NK-92 (cell line): ENCODE results near the gene RAB6C.
"Not testable (repeated sequence)": the region's sequence is repeated elsewhere in the genome, so short reads cannot be mapped to it uniquely, and the experiment has no call there.

Source experiments
- DNase-seq: peaks from one replicate; lab custom pipeline; 2025; ENCODE audit not compliant: unreplicated experiment; lab: John Stamatoyannopoulos, UW

Gene RAB6C

GRCh38 chr2:129979629-129980155, at the start of gene RAB6C:
Gene RAB6C (plus strand): TSS chr2:129979666. CDS start chr2:129980116, 450 bp downstream.
- DNase-seq: not testable (repeated sequence)

DNA sequence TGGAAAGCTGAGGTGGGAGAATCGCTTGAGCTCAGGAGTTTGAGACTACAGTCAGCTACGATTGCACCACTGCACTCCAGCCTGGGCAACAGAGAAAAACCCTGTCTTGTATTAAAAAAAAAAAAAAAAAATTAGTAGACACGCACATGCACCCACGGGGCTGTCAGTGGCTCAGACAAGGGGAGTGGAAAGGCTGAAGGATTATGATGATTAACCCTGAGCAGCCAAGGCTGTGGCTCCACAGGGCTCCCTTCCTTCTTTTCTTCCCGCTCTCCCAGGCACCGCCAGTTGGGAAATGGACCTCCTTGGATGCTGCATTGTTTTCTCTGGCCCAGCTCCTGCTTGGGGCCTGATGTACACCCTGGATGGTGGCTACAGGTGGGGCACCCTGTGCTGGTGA, 49.0 kb upstream of the RAB6C start:
- no peak for DNase-seq

- not testable (repeated sequence) for DNase-seq
Measured at GRCh38 chr2:129933387-129933786, 46.1 kb upstream of the RAB6C start.

GRCh38 chr2:129934044-129934822, 45.2 kb upstream of the RAB6C start:
- no peak for DNase-seq

GRCh38 chr2:129935118-129935517, 44.3 kb upstream of the RAB6C start:
- no peak for DNase-seq

GRCh38 chr2:129936334-129936934, 43.0 kb upstream of the RAB6C start:
- DNase-seq: no peak

- not testable (repeated sequence) for DNase-seq
Measured at GRCh38 chr2:129938850-129939471, 40.5 kb upstream of the RAB6C start.

GRCh38 chr2:129943456-129943855, 36.0 kb upstream of the RAB6C start:
- DNase-seq: not testable (repeated sequence)

- DNase-seq: no peak
Measured at GRCh38 chr2:129945557-129945956, 33.9 kb upstream of the RAB6C start.

- not testable (repeated sequence) for DNase-seq
Measured at GRCh38 chr2:129947712-129948111, 31.8 kb upstream of the RAB6C start.

DNA sequence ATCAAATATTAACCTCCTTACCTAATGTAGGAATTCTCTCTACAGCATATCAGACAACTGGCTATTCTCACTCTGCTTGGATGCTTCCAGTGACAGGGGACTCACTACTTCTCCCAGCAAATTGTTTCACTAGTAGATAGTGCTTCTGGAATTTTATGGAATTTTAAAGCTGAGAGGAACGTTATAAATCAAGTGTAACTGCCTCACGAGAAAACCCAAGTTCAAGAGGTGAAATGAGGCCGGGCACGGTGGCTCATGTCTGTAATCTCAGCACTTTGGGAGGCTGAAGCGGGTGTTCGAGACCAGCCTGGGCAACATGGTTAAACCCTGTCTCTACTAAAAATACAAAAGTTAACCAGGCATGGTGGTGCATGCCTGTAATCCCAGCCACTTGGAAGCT, 23.3 kb upstream of the RAB6C start:
- DNase-seq: not testable (repeated sequence)

DNA sequence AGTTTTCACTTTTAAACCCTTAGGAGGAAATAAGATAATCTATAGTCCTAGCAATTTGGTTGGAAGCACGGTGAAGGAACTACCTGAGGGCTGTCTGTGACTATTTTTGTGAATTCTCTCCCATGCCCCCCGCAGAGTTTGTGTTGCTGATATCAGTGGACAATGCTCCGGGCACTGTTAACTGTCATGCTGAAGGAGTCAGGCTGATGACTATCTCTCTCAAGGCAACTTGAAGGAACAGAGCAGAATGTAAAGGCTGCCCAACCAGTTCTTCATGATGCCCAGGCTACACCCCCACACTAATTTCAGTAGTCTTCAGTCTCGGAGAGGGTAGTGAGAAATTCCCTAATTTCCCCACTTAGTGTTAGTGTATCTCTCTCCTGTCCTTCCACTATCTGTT, 21.6 kb upstream of the RAB6C start:
- no peak for DNase-seq

DNA sequence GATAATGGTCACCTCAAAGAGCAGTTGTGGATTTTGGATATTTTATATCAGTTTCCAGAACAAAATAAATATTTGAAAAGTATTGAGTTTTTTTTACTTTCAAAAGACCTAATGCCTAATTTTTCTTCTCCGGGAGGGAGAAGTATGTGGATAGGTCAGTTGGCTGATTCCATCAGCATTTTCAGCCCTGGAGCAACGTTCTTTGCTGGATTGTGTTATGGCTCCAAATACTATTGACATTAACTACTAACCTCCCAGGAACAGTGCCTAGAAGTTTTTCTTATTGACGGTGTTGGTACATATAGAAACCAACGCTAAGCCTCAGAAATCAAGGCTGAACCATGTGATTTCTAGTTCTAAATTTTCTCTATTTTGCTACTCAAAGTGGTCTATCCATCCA, 20.7 kb upstream of the RAB6C start:
- DNase-seq: not testable (repeated sequence)

DNA sequence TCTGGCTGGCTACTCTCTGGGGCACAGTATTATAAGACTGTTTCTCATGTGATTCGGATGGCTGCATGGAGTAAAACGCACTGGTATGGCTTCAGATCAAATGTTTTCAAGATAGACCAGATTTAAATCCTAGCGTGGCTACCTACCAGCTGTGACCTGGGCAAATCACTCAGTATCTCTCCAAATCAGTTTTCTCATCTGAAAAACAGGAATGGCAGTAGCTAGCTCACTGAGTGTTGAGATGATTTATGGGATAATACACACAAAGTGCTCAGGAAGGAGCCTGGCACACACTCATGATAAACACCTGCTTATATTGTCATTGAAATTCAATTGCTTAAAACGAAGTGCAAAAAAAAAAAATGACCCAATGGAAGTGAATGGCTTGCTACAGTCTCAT, 10.9 kb upstream of the RAB6C start:
- not testable (repeated sequence) for DNase-seq

- DNase-seq: no peak
Measured at GRCh38 chr2:129975016-129975774, 4.3 kb upstream of the RAB6C start.

GRCh38 chr2:129976969-129977368, 2.5 kb upstream of the RAB6C start:
- not testable (repeated sequence) for DNase-seq

DNA sequence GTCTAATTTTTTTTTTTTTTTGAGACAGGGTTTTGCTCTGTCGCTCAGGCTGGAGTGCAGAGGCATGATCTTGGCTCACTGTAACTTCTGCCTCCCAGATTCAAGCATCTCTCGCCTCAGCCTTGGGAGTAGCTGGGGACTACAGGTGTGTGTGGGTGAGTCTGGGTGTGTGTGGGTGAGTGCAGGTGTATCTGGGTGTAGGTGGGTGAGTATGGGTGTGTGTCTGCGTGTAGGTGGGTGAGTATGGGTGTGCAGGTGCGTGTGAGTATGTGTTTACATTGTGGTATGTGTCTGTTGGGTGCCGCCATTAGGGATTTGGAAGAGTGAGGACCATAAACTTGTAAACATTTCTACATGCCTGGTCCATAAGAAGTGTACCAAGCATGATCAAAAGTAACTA, 1.5 kb upstream of the RAB6C start:
- DNase-seq: no peak

- not testable (repeated sequence) for DNase-seq
Measured at GRCh38 chr2:129980246-129980645, 780 bp downstream of the RAB6C start.

DNA sequence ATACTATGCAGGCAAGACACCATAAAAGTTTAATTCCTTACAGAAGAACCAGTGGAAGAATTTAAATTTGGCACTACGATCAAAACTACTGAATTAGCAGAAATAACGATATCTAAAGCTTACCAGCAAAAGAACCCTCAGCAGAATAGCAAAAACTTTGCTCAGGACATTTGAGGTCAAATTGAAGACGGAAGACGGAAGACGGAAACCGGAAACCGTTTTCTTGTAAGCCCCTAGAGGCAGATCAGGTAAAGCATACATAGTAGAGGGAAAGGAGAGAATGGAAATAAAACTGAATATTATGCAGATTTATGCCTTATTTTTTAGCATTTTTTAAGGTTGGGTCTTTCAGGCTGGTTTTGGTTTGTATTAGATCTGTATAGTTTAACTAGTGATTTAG, 2.2 kb downstream of the RAB6C start:
- DNase-seq: not testable (repeated sequence)

DNA sequence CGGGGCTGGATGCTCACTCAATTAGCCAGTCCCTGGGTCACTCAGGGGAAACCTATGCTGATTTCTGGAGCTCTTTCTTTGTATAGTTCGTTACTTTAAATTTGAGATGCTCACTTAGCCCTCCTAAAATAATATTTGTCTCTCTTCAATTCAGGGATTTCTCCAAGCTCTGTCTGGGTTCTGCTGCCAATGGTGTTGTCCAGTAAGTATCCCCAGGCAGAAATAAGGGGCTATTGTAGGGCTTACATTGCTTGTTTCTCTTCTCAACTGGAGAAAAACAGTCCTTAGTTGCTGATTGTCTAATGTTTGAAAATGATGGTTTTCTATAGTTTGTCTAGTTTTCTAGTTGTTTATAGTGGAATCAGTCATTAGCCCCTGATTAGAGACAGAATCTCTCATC, 5.0 kb downstream of the RAB6C start:
- no peak for DNase-seq

DNA sequence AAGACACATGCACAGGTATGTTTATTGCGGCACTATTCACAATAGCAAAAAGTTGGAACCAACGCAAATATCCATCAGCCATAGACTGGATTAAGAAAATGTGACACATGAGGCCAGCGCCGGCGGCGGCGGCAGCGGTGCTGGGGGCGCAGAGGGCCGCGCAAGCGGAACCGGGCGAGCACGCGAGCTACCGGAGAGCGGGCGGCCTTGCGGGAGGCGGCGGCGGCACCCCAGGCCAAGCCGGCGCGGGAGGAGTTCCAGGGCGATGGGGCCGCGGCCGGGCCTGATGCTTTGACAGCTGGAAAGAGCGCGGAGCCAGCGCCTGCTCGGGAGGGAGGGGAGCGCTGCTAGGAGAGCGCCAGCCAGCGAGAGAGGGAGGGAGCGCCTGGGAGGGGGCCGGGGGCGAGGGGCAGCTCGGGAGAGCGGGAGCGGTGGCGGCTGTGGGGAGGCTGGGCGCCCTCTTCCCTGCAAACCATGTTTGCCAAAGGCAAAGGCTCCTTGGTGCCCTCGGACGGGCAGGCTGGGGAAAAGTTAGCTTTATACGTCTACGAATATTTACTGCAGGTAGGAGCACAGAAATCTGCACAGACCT, 13.0 kb downstream of the RAB6C start:
- not testable (repeated sequence) for DNase-seq
